Peyer's patch (tissue), 4 donors: ENCODE data around the gene TTC34. TPM values are rescaled to one million over a fixed set of nuclear protein-coding genes. Genes with fewer than 3 reads are reported as not detected.
A peak's percentile ranks its signal among the peaks of the same experiment; 100 is the strongest.

ENCODE experiments used
- DNase-seq, 3 donors: peaks; one replicate each; pipeline ENCODE4 v3.0.0-alpha.2; 2017 to 2019
- H3K27ac ChIP-seq, 4 donors: fragments of 200-600 bp; sonication (generic); one replicate each; pipeline ENCODE4 v1.5.1; 2016 to 2019
- H3K27me3 ChIP-seq, 2 donors: fragments of 200-600 bp; sonication (generic); one replicate each; pipeline ENCODE4 v1.5.1; 2019
- H3K36me3 ChIP-seq, 3 donors: fragments of 200-600 bp; sonication (generic); one replicate each; pipeline ENCODE4 v1.5.1; 2016 to 2019
- H3K4me1 ChIP-seq, 4 donors: fragments of 200-600 bp; sonication (generic); one replicate each; pipeline ENCODE4 v1.5.1; 2016 to 2019
- H3K4me3 ChIP-seq, 4 donors: fragments of 200-600 bp; sonication (generic); 1 replicate in 3 of 4; 2 replicates in 1 of 4; pipeline ENCODE4 v1.5.1; 2016 to 2019; ENCODE audit warnings: mild to moderate bottlenecking in 1 of 4
- H3K9me3 ChIP-seq, 4 donors: fragments of 200-600 bp; sonication (generic); one replicate each; pipeline ENCODE4 v1.5.1; 2016 to 2019; ENCODE audit warnings: mild to moderate bottlenecking in 1 of 4
- CTCF ChIP-seq, 6 experiments: fragments of 450-650 bp in 4 of 6; fragments of 200-600 bp in 2 of 6; sonication (generic) in 1 of 6; IDR thresholded peaks; one replicate each; pipeline ENCODE4 v1.5.1; 2017 to 2019; ENCODE audit warnings: antibody characterized with exemption in 6 of 6, mild to moderate bottlenecking in 3 of 6, moderate library complexity in 1 of 6
- POLR2A ChIP-seq, 2 donors: fragments of 450-650 bp; IDR thresholded peaks; one replicate each; pipeline ENCODE4 v1.5.1; 2017; ENCODE audit warnings: antibody characterized with exemption in 2 of 2, mild to moderate bottlenecking in 2 of 2, moderate library complexity in 2 of 2
- total RNA-seq, 4 donors: library from RNA; depleted of rRNA; stranded (reverse); fragments of >200 nt; gene quantifications; one replicate each; pipeline ENCODE4 v1.1.0, GENCODE V29; 2016

Gene TTC34
- total RNA-seq, 4 donors from 2014 or later, result 0.53 to 2.4 (median 1.5) TPM

DNA sequence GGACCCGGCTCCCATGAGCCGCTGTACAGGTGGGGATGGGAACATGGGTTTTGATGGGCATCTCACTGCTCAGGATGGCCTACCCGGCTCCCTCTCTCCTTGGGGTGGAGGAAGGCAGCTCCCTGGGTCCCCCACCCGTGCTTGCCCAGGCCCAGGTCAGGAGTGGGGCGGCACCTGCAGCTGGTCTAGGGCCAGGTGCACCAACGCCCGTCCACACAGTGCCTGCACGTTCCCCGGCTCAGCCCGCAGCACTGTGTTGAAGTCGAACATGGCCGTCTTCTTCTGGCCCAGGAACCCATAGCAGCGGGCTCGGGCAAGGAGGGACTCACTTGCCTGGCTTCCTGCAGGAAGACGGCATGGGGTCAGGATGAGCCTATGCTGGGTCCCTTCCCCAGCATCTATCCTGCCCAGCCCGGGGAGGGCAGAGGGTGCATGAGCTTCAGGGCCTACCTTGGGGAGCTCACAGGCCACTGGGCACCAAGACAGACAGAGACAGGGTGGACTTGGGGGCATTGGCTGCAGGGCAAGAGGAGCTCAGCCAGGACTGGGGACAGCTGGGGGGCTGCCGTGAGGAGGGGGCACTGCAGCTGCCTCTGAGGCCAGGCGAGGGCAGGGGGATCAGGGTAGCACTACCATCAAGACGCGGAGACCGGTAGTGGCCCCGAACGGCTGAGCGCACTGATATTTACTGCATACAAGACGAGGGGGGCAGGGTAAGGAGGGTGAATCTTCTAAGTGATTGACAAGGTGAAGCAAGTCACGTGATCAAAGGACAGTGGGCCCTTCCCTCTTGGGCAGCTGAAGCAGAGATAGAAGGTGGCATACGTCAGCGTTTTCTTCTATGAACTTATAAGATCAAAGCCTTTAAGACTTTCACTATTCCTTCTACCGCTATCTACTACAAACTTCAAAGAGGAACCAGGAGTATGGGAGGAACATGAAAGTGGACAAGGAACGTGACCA, 17.8 kb downstream of the TTC34 start:
- peak; percentile 12 to 41 (median 32) for DNase-seq
- no peak overlapping the region for H3K4me3 ChIP-seq
- H3K27ac ChIP-seq, result no peak overlapping the region
- peaks cover 0 to 3% (median 0%) of the 10 kb centered on the region in 4 donors for H3K9me3 ChIP-seq
- no peaks in the 10 kb centered on the region for H3K27me3 ChIP-seq
- TF ChIP-seq POLR2A (IDR thresholded peaks at IDR 0.05) (no peak), CTCF (IDR thresholded peaks at IDR 0.05) (no peak)
- no peaks in the 10 kb centered on the region for H3K4me1 ChIP-seq
- H3K36me3 ChIP-seq, result no peaks in the 10 kb centered on the region

GRCh38 chr1:2783069-2783434, 18.4 kb downstream of the TTC34 start:
- peak in 2 of 3 donors; percentile 9 to 18 for DNase-seq
- Histone ChIP-seq H3K27me3 (no peaks in the 10 kb centered on the region), H3K27ac (no peak overlapping the region), H3K4me3 (no peak overlapping the region), H3K9me3 (peaks cover 0 to 3% (median 0%) of the 10 kb centered on the region in 4 donors), H3K4me1 (no peaks in the 10 kb centered on the region), H3K36me3 (no peaks in the 10 kb centered on the region)
- TF ChIP-seq CTCF (IDR thresholded peaks at IDR 0.05) (no peak), POLR2A (IDR thresholded peaks at IDR 0.05) (no peak)

GRCh38 chr1:2781627-2782026, 19.9 kb downstream of the TTC34 start:
- DNase-seq, result no peak
- H3K27me3 ChIP-seq, result no peaks in the 10 kb centered on the region
- no peak overlapping the region for H3K27ac ChIP-seq
- TF ChIP-seq POLR2A (IDR thresholded peaks at IDR 0.05), result no peak
- no peak for TF ChIP-seq CTCF (IDR thresholded peaks at IDR 0.05)
- peaks cover 0 to 3% (median 0%) of the 10 kb centered on the region in 4 donors for H3K9me3 ChIP-seq
- no peaks in the 10 kb centered on the region for H3K36me3 ChIP-seq
- H3K4me3 ChIP-seq, result no peak overlapping the region
- no peaks in the 10 kb centered on the region for H3K4me1 ChIP-seq

GRCh38 chr1:2778220-2778592, 23.3 kb downstream of the TTC34 start:
- H3K36me3 ChIP-seq, result no peaks in the 10 kb centered on the region

More at GRCh38 chr1:2778220-2778592, 23.3 kb downstream of the TTC34 start:
- DNase-seq, result peak in 2 of 3 donors; percentile 27
- TF ChIP-seq CTCF (IDR thresholded peaks at IDR 0.05) (no peak), POLR2A (IDR thresholded peaks at IDR 0.05) (no peak)
- peaks cover 0 to 3% (median 0%) of the 10 kb centered on the region in 4 donors for H3K9me3 ChIP-seq
- H3K4me1 ChIP-seq, result no peaks in the 10 kb centered on the region
- no peak overlapping the region for H3K27ac ChIP-seq
- no peak overlapping the region for H3K4me3 ChIP-seq
- no peaks in the 10 kb centered on the region for H3K27me3 ChIP-seq
